Stimulated activated CD4-positive, alpha-beta T cell treated with anti-CD3 and anti-CD28 coated beads, Interleukin-2, amount 100 ng/mL, for 24 hours (primary cell): ENCODE data around the gene IVD.

ENCODE experiments used
- DNase-seq, 2 donors: peaks; one replicate each; pipeline ENCODE4 v3.0.0-alpha.2; 2020

The IVD gene

DNA sequence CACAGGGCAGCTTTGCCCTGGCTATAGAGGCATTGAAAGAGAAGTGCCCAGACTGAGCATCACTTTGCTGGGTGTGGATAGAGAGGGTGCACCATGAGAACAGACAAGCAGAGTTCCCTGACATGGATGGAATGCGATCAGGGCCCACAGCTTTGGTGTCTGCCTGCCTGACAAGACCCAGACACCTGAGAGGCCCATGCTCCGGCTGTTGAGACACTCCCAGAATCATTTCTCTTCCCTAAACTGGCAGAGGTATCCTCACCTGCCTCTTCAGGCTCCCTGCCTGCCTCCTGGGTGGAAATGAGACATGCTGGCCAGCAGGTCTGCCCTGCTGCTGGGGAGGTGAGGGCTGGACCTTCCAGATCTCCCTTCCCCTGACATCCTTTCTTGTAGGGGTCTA is 54.8 kb downstream of the IVD start:
- no peak for DNase-seq

DNA sequence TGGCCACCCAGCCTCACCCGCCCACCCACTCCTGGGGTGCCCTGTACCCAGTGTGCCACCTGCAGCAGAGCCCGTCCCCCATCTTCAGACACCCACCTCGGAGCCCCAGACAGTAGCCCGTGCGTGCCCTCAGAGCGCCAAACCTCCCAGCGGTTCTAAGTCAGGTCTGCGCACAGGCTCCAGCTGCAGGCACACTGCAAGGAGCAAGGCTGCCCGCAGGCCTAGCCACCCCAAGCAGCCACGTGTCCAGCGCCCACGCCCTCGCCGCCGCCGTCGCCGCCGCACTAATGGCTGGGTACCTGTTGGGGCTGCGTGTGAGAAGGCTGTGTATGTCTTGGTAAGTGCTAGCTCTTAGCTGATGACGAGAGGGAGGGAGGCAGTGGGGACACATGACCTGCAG is 56.4 kb downstream of the IVD start:
- no peak for DNase-seq

GRCh38 chr15:40463279-40463678 is 57.7 kb downstream of the IVD start:
- DNase-seq, result no peak

GRCh38 chr15:40463886-40464545 is 58.4 kb downstream of the IVD start:
- DNase-seq, result no peak

DNA sequence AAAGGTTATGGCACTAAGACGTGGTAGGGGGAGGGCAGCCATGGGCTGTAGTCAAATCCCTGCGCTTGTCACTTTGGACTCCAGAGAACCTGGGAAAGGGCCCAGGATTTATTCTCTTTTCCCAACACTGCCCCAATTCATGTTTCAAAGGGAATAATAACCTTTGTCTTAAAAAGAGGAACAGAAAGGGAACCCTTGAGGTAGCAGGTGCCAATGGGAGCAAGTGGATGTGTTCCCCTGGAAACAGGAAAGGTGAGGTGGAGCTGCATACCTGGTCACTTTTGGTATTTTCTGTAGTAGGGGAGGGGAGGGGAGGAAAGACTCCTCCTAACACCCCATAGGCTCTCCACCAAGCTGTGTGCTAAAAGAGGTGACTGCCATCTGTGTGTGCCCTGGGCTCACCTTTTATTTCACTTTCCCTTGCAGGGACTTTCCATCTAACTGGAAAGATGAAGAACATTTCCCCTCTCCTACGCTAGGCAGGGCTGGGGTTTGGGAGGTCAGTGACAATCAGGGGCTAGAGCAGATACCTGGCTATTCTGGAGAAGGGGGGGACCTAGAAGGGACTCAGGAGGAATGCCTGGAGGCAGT is 59.1 kb downstream of the IVD start:
- no peak for DNase-seq

DNA sequence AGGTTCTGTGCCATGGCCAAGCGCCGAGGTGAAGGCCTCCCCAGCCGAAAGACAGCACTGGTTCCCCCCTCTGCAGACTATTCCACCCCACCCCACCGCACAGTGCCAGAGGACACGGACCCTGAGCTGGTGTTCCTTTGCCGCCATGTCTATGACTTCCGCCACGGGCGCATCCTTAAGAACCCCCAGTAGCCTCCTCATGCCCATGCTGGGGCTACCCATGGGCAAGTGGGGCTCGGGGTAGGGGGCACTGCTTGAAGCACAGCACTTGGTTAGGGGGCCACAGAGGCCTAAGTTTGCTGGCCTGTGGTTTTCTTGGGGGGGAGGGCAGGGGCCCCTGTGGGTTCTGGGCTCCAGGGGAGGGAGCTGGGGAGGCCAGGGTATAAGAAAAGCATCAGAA is 60.3 kb downstream of the IVD start:
- DNase-seq, result no peak

DNA sequence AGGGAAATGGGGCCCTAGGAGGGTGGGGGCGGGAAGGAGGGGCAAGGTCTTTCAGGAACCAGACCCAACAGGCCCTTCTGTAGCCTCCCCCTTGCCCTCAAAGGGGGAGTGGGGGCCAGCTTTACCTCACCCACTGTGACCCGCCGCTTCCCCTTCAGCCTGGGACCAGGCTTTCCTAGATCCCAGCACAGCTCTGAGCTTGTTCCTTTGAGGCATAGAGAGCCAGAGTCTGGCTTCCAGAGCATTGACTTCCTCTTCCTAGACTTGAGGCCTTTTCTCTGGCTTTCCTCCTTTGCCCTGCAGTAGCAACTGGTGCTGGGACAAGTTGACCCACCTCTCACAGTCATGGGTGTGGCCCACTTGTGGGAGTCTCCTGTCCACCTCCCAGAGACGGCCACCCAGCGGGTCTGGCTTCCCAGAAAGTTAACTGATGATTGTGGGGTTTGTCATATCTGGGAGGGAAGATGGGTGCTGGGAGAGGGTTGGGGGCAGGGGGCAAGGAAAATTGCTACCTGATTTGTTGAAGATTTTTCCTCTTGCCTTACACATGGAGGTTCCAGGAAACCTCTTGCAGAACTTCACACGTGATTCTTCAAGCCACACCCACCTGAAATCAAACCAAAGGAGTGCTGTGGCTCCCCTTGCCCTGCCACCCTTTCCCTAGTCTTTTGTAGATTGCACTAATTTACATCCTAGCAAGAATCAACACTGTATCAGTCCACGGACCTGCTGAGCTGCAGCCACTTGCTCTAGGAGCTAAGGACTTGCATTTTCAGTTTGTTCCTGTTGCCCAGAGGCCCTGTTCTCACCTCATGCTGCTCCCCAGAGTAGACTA is 61.0 kb downstream of the IVD start:
- DNase-seq, result no peak

GRCh38 chr15:40467261-40467615 is 61.6 kb downstream of the IVD start:
- DNase-seq, result no peak

DNA sequence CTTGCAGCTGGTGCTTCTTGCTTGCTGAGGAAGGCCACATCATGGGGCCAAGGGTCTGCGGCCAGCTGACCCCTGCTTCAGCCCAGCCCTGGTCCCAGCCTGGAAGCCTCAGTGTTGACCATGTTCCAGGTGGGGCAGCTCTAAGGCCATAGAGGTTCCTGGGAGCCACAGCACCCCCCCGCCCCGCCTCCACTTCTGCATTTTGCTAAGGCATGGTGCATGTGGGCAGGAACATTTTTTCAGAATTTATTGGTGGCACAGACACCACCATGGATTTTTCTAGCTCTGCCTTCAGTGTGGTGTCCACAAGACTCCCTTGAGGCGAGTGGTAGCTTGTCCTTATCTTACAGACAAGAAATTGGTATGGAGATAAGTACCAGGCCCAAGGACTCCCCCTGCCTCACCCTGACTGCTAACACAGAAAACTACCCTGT is 63.3 kb downstream of the IVD start:
- no peak for DNase-seq

DNA sequence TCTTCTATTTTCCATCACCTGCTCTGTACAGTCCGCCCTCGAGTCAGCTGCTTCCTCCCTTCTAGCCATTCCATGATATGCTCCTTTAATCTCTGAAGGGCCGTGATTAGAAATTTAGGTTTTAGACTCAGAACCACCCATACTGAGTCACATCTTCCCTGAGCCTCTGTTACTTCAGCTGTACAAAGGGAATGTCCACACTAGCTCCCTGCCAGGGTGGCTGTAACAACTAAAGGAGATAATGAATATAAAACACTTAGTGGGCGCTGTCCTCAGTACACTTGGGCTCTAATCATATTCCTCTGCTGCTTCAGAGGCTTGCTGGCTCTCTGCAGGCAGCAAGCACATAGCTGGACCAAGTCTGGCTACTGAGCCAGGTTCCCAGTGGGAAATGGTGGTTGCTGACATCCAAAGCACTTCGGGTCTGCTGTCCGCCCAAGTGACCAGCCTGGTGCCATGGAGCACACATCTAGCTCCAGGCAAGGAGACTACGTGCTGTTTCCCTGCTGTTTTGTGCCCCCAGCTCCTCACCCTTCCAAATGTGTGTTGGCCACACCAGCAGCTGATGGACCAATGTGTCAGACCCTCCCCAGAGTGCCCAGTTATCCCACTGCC is 64.3 kb downstream of the IVD start:
- no peak for DNase-seq

DNA sequence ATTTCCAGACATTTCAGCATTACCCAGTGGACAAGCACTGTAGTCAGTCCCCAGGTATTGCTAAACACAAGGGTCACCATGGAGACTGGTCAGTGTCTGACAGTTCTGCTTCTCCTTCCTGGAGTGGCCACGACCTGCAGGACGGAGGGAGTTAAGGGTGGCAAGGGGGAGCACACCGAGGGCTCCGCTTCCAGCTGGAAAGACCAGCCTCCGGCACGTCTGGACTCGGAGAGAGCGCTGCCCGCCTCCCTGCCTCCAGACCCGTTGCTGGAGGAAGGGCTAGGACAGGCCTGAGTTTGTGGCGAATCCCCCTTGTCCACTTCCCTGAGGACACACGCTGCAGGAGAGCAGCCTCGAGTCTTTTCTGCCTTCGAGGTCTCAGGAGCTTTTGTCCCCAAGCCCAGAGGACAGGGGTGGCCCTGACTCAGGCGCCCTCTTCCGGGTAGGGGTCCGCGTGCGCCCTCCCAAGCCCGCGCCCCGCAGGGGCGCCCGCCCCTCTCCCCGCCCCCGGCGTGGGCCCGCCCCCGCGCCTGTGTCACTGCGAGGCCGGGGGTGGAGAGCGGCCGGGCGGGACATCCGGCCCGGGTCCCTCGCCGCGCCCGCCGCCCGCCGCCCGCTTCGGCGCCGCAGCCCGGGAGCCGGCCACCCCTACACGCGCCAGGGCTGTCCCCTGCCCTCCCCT is 65.0 kb downstream of the IVD start, which contains the start of gene CHST14:
TSS of gene CHST14 (plus strand) at position 562 of the 682 bp plus-strand sequence. CDS start 230 bp downstream, outside the sequence.
- peak; percentile 53 to 62 for DNase-seq
